Right kidney (tissue), 1 donor: Measurements from ENCODE around the gene RAMP1.
"Not testable (repeated sequence)": the region's sequence is repeated elsewhere in the genome, so short reads cannot be mapped to it uniquely, and the experiment has no call there.

Experiments
- DNase-seq: peaks from one replicate; pipeline ENCODE4 v3.0.0-alpha.2; 2016

RAMP1 gene

GRCh38 chr2:237863102-237863511 is 3.7 kb downstream of the RAMP1 start:
- DNase-seq = no peak

GRCh38 chr2:237863689-237864443 is 4.4 kb downstream of the RAMP1 start:
- no peak for DNase-seq

- no peak for DNase-seq
These were observed 5.1 kb downstream of the RAMP1 start for GRCh38 chr2:237864444-237864931.

- DNase-seq = no peak
These were observed 5.7 kb downstream of the RAMP1 start for GRCh38 chr2:237864940-237865622.

GRCh38 chr2:237865623-237866041 is 6.2 kb downstream of the RAMP1 start:
- no peak for DNase-seq

- no peak for DNase-seq
These were observed 6.7 kb downstream of the RAMP1 start for GRCh38 chr2:237866101-237866621.

- DNase-seq = no peak
These were observed 8.0 kb downstream of the RAMP1 start for GRCh38 chr2:237867465-237867864.

GRCh38 chr2:237868074-237868473 is 8.7 kb downstream of the RAMP1 start:
- DNase-seq = not testable (repeated sequence)

- DNase-seq = no peak
These were observed 9.4 kb downstream of the RAMP1 start for GRCh38 chr2:237868631-237869342.

- no peak for DNase-seq
These were observed 10.1 kb downstream of the RAMP1 start for GRCh38 chr2:237869343-237870102.

- no peak for DNase-seq
These were observed 10.7 kb downstream of the RAMP1 start for GRCh38 chr2:237870126-237870525.

- no peak for DNase-seq
These were observed 11.6 kb downstream of the RAMP1 start for GRCh38 chr2:237870754-237871651.

GRCh38 chr2:237872178-237872887 is 12.9 kb downstream of the RAMP1 start:
- DNase-seq = no peak

GRCh38 chr2:237873421-237873831 is 14.0 kb downstream of the RAMP1 start:
- no peak for DNase-seq

- no peak for DNase-seq
These were observed 14.6 kb downstream of the RAMP1 start for GRCh38 chr2:237873897-237874551.

GRCh38 chr2:237874585-237875161 is 15.2 kb downstream of the RAMP1 start:
- DNase-seq = no peak

GRCh38 chr2:237875256-237876060 is 16.0 kb downstream of the RAMP1 start:
- no peak for DNase-seq

GRCh38 chr2:237876061-237876526 is 16.7 kb downstream of the RAMP1 start:
- DNase-seq = no peak
